Hindlimb muscle (tissue), 1 donor: ENCODE data around the gene OPRM1. TPM values are rescaled to one million over a fixed set of nuclear protein-coding genes. Genes with fewer than 3 reads are reported as not detected.
A peak's percentile ranks its signal among the peaks of the same experiment; 100 is the strongest.

Experiments used
- DNase-seq: peaks from one replicate; pipeline ENCODE4 v3.0.0-alpha.2; 2013
- polyA plus RNA-seq: library from polyadenylated mRNA; unstranded; fragments of 120-200 nt; gene quantifications from one replicate; pipeline ENCODE4 v1.2.1, GENCODE V29; 2013; ENCODE audit not compliant: insufficient read length

OPRM1 gene
- polyA plus RNA-seq, 1 donor, result not detected

GRCh38 chr6:154242617-154243357, 203.7 kb downstream of the OPRM1 start:
- DNase-seq, result no peak

DNA sequence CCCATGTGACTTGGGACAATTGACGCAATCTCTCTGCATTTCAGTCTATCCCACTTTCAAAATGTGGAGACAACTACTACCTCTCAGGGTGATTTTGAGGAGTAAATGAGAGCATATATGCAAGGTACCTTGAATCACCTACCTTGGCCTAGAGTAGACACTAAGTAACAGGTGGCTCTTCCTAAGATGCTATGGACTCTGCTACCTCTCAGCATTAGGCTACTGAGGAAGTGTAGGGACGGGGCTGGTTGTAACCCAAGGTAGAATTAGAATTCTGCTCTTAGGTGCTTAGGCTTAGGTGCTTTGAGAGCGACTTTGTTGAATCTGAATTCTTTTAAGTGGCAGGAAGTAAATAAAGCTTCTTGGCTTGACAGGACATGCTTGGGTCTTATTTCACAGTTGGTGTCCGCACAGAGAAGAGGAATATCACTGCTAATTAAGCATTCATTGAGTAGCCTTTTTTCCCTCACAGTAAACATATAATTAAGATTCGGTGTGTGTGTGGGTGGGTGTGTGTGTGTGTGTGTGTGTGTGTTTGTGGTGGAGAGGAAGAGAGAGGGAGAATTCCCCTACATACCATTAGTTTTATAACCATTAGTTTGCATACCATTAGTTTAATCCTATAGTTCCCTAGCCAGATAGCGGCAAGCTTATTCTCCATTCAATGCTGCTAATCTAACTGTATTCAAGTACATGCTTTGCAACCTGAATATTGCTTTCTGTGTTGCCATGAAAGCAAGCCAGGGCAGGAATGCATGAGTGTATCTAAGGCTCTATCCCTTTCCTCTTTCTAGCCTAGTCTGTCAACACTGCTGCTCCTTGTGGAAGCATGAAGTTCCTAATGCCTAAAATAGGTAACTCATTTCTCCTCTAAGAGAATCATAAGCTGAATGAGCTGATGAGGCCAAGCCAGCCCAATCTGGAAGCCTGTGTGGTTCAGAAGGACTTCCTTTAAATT, 205.0 kb downstream of the OPRM1 start:
- DNase-seq, result no peak

DNA sequence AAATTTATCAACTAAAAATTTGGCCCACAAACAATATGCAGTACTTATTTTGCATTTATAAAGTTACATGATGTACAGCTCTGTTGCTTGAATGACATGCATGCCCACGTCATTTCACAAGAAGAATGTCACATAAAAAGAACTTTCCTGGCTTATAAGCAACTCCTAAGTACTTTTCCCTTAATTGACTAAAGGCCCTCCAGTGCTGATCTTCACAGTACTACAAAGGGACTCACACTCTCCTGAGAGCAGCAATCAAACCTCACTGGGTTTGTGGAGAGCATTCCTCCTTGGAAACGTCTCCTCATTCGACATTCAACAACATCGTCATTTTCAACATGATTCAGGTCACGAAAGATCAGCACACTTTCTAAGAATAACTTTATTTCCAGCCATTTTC, 206.5 kb downstream of the OPRM1 start:
- DNase-seq, result no peak

DNA sequence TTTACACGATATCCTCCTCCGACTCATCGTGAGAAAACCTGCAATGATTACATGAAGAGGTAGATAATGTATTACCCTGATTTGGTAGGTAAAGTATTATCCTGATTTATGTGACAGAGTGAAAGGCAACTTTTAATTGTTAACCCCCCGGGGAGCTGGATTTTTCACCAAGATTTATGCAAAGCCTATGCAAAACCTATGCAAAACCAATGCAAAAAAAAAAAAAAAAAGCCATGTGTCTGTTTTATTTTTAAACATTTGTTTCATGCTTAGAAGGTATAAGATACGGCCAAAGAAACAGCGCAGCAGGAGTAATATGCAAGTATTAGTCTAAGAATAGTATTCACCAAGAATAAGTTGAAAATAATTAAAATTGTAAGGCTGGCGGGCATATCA, 207.7 kb downstream of the OPRM1 start:
- no peak for DNase-seq

GRCh38 chr6:154247119-154247861, 208.2 kb downstream of the OPRM1 start:
- no peak for DNase-seq

- DNase-seq, result no peak
Measured at GRCh38 chr6:154249499-154250298, 210.7 kb downstream of the OPRM1 start.

GRCh38 chr6:154251116-154251515, 212.1 kb downstream of the OPRM1 start:
- no peak for DNase-seq

DNA sequence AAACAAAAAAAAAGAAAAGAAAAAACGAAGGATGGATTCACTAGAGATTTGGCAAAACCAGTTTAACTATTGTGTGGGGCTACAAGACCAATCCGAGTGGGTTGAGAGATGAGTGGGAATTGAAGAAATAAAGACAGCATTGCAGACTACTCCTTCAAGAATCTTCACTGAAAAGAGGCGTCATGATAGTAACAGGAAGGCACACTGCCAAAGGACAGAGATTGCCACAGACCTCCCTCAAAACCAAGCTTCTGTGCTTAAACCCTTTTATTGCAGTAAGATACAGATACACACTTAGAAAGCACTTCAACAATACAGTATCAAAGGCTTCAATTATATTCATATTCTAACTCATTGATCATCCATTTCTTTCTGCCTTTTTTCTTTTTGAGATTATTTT, 213.6 kb downstream of the OPRM1 start:
- DNase-seq, result no peak

DNA sequence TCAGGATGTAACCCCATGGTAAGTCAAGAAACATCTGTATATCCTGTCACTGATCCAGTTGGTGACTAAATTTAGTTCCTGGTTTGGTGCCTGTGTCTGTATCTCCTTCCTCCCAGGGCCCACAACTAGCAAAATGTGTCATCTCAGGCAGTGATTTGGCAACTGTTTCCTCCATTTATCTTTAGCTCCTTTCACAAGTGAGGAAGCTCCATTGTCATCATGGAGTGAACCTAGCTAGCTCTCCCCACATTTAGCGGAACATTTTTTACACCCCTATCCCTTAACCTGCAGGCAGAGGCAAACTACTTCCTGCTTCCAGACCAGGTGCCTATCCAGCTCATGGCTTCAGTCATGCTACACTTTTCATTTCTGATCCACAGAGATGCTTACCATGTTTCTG, 218.0 kb downstream of the OPRM1 start:
- peak; percentile 10 for DNase-seq

- no peak for DNase-seq
Measured at GRCh38 chr6:154258064-154258757, 219.2 kb downstream of the OPRM1 start.

DNA sequence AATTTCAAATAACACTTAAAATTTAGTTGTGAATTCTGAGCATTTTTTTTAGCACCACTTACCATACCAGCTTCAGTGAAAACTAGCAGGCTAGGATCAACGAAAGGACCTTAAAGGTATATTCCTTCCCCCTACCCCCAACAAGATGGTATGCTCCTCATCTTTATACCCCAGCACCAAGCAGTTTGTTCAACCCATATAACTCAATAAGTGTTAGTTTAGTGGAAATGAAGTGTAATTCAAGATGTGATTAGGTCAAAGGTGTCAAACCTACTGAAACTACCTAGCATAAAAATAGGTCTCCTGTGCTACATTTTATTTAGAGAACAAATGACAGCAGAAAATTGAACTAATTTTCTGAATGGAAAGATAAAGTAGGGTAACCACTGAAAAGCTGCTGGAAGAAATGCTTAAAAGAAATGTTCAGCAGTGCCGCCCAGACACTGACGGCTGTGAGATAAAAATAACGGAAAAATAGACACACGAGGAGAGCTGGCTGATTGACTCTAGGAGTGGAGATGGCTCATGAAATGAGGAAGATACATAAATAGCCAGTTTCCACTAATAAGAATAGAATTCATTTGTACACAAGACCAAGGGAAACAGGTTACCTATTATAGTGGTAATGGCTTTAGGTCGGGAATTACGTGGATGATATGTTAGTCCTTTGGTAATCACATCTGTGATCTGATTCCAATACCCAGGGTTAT, 222.8 kb downstream of the OPRM1 start:
- DNase-seq, result peak; percentile 19

- no peak for DNase-seq
Measured at GRCh38 chr6:154266560-154267099, 227.6 kb downstream of the OPRM1 start.

GRCh38 chr6:154267508-154268106, 228.6 kb downstream of the OPRM1 start:
- no peak for DNase-seq

DNA sequence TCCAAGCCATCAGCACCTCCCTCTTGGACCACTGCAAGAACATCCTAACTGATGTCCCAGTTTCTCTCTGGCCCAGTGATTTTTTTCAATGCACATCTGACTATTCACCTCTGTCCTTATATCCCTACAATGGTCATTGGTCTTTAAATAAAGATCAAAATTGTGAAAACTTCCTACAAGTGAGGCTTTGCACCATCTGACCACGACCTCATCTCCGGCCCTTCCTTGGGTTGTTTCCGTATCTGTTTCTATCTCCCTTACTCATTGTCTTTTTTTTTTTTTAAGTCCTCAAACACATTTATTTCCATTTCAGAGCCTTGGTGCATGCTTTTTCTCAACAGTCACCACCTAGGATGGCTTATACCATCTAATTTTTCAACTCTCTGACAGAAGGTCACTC, 229.4 kb downstream of the OPRM1 start:
- no peak for DNase-seq

- DNase-seq, result no peak
Measured at GRCh38 chr6:154274168-154274567, 235.1 kb downstream of the OPRM1 start.

DNA sequence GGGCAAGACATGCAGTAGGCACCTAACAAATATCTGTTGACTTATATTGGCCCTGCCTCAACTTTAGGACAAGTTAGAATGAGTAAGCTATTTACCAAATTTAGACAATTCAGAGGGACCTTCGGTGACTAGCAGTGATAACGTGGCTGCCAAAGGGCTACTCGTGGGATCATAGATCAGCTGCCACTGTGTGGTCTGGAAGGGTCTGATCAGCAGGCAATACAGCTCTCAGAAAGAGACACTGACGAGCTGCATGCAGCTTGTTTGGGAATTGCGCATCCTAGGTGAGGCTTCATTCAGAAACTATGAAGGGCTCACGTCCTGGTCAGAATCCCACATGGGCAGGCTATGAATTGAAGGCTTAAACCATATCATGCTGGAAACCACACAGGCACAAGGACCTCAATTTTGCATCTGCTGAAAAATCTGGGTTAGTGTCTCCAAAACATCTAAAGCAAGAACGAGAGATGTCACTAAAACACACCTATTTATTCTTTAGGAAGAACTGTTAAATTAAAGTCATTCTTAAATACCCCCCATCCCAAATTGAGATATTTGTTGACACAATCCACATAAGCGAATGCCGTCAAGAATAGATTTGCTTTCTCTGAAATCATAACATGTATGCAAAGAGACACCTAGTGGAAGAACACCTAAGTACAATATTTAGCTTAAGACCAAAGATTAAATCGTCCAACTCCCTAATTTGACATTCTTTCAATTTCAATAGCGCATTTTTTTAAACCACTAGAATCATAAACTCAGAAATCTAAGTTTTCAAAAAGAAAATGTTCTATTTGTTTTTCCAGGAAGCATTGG, 238.0 kb downstream of the OPRM1 start:
- no peak for DNase-seq

GRCh38 chr6:154277629-154278017, 238.6 kb downstream of the OPRM1 start:
- DNase-seq, result no peak

- DNase-seq, result no peak
Measured at GRCh38 chr6:154280521-154280920, 241.5 kb downstream of the OPRM1 start.

DNA sequence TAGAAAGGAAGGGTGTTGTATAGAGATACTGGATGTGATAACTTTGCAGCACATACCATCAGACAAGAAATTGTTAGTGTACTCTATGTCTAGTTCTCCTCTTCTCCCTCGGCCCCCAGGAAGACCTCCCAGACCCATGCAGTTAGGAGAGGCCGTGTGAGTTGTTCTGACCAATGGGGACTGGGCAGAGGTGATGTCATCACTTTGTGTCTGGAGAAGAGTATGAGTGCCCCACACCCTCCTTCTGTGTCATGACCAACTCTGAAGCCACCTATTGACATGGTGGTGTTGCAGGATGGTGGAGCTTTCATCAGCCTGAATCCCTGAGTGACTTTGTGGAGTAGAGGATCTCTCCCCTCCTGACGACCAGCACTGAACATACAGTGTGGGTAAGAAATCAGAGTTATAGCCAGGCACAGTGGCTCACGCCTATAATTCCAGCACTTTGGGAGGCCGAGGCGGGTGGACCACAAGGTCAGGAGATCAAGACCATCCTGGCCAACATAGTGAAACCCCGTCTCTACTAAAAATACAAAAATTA, 245.3 kb downstream of the OPRM1 start:
- DNase-seq, result no peak
